HG03520 (cell line): Measurements from ENCODE around the gene TMEM108.
A peak's percentile ranks its signal among the peaks of the same experiment; 100 is the strongest.

Experiments used
- ATAC-seq: cut with Tn5 transposase; IDR thresholded peaks from one replicate; pipeline ENCODE4 v1.9.1; 2021; ENCODE audit warnings: mild to moderate bottlenecking, moderate library complexity; ENCODE audit not compliant: unreplicated experiment

TMEM108 gene

DNA sequence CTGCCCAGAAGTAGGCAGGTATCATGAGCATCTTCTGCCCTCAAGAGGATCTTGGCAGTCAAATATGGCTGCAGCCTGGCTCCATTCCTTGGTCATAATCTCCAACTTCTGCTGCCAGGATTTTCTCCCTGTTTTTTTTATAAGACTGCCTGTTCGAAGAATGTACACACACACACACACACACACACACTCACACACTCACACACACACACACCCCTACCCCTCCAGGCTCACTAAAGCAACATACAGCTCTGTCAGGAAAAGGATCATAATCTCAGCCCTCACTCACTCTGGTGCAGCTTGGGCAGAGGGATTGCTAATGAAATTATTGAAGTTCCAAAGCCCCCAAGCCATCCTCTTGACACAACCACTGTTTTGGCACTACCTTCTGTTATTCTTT, 232.4 kb downstream of the TMEM108 start:
- ATAC-seq = no peak

DNA sequence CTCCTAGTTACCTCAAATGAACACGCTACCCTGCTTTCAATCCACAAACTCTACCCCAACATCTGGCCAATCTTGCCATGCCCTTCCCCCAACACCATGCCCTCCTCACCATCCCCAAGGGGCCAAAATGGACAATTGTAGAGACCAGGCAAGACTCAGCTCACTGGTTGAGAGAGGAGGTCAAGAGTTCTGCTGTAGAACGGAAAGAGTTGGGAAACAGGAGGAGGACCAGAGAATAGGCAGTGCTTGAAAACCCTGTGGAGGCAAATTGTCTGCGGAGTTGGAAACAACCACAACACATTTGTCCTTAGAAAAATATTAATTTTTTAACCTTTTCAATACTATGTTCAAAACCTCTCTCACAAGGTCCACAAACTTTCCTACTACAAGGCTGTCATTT, 232.9 kb downstream of the TMEM108 start:
- ATAC-seq = no peak

DNA sequence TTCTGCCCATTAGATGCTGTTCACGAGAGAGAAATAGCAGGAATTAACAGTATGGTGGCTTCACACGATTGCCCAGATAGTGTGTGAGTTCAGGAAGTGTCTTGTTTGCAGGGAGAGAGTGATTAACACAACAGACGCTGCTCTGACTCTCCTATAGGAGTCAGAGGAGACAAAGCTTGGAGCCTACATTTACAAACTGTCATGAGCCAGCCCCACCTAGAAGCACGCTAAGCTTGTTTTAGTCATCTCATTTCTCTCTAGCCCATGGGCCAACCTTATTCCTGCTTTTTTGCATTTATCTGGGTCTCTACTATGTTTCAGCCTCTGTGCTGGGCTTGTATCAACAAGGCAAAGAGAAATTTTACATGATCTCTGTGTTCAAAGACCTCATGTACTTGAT, 233.3 kb downstream of the TMEM108 start:
- no peak for ATAC-seq

DNA sequence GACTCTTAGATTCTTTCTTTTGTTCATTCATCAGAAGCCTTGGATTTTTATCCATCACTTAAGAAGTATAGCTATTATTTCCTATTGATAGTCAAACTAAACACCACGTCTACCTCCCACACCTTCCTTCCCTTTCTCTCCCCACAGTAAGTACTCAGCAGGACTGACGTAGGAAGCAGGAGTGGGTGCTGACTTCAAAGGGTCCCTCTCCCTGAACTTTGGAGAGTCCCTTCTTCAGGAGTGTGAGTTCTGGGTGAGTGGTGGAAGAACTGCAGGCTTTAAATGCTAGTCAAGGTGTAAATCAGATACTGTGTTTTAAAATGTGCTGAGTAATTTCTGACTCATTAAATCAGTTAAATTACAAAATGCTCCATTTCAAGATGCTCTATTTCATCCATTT, 235.2 kb downstream of the TMEM108 start:
- ATAC-seq = no peak

DNA sequence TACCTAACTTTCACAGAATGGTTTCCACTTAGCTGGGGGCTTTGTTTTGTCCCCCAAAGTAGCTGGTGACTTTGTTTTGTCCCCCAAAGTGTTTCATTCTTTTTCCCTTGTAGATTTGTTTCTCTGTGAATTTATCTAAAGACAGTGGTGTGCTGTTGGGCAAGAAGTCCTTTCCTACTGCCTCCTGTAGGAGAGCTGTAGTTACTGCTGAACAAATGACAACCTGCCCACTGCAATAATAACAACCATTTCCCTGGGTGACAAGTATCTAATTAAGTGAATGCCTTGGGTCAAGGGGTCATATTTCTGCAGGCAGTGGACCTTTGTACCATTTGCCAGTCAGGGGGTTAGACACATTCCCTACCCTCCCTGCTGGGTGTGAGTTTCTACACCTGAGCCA, 236.3 kb downstream of the TMEM108 start:
- ATAC-seq = no peak

DNA sequence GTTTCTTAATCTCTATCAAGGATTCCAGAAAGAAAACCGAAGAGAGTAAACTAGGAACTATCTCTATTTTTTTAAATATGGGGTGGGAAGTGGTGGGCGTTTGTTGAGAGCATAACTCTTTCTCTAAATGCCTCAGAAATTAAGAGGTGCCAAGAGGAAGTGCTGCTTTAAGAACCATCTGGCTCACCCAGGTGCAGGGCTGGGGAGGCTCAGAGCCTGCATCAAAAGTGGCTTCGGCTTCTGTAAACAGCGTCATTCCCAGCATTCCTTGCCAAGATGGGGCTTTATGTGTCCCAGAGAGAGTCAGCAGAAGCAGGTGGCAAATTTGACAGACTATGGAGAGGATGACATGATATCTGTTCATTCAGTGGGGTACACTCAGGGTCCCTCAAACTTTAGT, 238.4 kb downstream of the TMEM108 start:
- ATAC-seq = peak; percentile 65

DNA sequence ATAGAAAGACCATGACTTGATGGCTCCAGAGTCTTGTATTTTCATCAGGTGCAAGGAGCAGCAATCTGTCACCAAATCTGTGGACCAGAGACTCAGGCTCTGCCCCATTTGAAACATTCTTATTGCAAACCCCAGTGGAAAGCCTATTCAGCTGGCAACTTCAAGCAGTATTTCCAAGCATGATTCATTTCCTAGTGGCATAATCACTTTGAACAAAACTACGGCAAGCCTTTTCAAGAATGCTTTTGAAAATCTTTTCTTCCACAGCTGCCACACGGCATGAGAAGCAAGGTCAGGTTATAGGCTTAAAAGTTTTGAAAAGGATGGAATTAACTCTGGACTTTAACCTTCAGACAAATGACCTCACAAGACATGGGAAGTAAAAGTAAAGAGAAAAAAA, 239.6 kb downstream of the TMEM108 start:
- no peak for ATAC-seq

DNA sequence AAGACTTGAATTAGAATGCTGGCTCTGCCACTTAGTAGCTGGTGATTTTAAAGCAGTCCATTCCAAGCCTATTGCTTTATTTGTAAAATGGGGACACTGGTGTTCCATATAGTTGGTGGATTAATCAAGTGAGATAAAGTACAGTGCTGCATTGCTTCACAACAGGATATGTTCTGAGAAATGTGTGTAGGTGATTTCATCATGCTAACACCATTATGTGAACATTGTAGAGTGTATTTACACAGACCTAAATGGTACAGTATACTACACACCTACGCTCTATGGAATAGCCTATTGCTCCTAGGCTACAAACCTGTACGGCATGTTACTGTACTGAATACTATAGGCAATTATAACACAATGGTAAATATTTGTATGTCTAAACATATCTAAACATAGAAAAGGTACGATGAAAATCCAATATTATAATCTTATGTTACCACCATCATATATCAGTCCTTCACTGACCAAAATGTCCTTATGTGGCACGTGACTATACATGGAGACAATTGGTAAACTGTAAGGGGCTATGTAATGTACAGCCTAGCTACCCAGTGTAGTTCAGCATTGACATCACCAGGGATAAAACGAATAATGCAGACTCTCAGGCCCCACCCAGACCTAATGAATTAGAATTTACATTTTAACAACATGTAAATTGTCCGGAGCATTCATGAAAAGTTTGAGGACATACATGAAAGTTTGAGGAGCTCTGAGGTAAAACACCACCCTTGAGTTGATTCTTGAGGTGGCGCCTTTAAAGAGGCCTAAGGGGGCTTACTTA, 240.3 kb downstream of the TMEM108 start:
- ATAC-seq = no peak

DNA sequence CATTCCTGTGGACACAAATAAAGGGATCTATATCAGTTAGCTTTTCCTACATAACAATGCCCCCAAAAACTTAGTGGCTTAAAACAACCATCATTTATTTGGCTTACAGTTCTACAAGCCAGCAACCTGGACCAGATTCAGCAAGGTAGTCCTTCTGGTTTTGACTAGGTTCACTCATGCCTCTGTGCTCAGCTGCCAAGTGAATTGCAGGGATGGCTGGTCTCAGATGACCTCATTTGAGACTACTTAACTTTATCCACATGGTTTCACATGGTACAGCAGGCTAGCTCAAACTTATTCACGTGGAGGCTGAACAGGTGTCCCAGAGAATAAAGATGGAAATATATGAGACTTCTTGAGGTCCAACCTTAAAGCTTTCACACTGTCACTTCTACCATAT, 242.4 kb downstream of the TMEM108 start:
- ATAC-seq = no peak

DNA sequence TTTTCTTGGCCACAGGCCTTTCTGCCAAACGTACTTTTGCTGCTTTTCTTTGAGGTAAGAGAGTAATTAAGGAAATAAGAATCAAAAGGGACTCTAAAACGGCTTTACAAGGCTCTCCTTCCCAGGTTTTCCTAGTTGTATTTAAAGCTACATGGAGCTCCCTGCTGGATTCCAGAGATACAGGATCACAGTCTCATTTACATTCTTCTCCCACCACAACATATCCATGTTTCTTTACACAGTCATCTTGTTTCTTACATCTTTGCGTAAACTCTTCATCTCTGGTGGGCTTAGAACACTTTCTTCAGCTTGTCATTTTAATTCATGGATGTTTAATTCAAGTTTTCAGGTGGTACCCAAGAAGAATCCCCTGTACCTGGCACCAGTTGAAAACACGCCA, 244.0 kb downstream of the TMEM108 start:
- no peak for ATAC-seq

DNA sequence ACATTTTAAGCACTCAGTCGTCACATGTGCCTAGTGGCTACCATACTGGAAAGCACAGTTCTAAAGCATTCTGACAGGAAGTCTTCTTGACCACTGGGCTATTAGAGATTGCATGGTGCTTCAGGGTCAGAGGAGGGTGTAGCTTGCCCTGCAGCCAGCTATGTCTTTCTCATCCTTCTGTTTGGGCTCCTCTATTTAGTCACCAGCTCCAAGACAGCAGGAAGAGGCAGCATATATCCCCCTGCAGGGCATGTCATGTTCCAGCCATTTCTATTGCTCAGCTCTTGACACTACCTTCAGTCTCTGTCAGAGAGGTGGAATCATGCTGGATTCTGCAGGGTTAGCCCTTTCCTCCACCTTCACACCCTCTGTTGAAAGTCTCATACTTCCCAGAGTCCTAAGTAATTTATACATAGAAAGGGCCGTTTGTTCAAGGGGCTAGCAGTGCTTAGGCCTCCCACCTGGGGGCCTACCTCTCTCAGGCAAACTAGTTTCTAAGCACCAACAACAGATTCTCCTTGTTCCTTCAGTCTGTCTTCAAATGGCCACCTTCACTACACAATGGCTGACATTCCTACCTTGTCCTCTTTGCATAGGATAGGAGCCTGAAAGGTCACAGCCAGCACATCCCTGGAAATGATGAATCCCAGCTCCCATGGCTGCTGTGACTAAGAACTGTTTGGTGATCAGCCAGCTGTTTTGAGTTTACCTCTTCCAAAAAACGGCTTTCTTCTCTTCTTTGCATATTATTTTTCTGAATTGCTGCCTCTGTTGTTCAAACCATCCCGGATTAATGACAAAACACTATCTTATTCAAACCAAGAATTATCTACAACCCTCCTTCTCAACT, 246.0 kb downstream of the TMEM108 start:
- ATAC-seq = no peak

DNA sequence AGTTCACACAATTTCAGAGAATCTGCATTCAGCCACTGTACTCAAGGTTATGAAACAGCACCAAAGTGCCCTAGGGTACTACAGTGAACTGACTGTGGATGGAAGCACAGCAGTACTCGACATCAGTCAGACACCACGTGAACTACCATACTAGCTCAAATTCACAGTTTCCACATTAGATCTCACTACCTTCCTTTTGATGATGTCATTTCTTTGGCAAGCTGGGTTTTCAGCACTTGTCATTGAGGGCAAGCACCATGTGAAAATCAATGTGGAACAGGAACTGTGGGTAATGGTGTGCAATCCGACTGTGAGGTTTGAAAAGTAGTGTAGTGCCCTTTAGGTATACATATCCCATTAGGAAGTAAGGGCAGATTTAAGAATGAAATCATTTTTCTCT, 251.1 kb downstream of the TMEM108 start:
- no peak for ATAC-seq

DNA sequence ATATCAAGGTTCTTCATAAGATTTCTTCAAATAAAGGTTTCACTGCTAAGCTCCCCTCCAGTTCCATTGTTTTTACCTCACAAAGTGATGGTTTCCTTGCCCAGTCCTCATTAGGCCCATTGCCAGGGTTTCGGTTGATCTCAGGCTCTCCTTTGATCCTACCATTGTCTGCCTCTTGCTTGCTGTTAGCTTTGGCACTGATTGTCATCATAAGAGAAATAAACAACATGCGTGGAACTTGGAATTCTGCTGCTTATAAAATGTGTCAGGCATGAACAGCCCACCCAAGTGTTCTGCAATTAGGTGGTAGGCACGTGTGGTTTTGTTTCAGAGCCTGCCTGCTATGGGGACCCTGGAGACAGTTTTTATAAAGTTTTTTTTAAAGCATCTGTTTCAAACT, 254.1 kb downstream of the TMEM108 start:
- no peak for ATAC-seq

DNA sequence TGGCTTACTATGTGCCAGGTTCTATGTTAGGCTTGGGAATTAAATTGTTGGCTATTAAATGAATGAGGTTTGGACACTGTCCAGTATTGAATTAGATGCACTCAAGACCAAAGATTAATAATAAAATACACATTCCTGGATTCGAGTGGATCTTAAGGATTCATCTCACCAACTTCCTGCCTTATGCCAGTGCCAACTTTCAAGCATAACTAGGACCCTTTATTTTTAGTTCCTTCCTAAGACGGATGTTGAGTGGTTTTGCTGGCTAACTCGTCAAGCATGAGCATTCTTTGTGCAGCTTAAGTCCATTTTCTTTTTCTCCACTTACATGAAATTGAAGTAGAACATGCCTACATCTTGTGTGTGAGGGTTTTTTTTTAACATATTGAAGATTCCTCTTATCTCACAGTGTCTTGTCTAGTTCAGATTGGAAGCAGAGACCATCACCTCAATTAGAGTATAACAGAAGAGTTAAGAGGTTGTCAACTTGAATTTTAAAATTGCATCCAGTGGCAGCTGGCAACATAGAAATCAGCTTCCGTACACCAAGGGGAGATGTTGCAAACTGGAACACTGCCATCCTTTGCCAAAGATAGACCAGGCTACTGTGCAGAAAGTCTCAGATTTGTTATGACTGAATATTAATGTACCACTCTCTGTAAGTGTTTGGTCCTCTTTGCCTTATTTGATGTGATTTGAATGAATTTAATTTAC, 255.4 kb downstream of the TMEM108 start:
- ATAC-seq = no peak

DNA sequence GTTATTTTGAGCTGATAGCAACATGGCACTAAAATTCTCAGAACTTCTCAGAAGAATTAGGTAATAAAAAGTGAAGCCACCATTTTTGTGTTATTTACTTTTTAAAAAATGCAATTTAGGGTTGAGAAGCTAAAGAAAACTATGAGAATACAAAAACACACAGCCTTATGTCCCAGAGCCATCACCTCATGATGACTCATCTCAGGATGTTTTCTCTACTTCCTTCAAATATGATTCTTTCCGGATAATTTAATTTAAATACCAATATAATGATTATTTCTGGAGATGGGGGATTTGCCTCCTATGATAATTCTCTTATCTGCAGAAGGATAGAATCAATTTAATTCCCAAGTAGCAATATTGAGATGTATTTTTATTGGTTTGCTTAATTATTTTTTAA, 256.1 kb downstream of the TMEM108 start:
- ATAC-seq = no peak

DNA sequence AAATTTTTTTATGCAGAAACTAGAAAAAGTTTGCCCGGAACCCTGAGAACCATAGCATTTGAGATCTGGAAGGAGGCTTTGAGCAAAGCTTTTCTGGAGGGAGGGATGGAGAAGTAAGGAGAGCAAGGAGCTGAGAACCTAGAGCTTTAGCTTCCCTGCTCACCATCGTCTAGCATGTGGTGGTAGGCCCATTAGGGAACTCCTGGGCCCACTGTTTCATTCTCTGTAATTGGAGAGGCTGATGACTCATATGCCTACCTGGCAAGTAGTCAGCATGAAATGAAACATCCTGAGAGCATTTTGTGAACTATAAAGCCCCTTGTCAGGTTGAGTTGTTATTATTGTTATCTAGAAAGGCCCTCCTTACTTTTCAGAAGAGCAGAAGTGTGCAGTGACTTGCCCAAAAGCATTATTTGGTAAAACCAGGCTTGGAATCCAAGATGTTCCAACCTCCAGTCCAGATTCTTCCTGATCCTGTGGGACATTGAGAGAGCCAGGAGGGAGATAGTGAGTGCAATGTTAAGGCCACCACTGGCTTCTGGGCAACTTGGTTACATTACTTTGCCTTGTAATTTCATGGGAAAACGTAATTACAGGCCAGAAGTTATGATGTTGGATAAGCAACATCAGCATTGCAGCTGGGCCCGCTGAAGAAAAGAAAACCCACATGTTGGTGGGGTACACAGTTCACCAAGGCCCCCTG, 257.2 kb downstream of the TMEM108 start:
- peak; percentile 75 for ATAC-seq

DNA sequence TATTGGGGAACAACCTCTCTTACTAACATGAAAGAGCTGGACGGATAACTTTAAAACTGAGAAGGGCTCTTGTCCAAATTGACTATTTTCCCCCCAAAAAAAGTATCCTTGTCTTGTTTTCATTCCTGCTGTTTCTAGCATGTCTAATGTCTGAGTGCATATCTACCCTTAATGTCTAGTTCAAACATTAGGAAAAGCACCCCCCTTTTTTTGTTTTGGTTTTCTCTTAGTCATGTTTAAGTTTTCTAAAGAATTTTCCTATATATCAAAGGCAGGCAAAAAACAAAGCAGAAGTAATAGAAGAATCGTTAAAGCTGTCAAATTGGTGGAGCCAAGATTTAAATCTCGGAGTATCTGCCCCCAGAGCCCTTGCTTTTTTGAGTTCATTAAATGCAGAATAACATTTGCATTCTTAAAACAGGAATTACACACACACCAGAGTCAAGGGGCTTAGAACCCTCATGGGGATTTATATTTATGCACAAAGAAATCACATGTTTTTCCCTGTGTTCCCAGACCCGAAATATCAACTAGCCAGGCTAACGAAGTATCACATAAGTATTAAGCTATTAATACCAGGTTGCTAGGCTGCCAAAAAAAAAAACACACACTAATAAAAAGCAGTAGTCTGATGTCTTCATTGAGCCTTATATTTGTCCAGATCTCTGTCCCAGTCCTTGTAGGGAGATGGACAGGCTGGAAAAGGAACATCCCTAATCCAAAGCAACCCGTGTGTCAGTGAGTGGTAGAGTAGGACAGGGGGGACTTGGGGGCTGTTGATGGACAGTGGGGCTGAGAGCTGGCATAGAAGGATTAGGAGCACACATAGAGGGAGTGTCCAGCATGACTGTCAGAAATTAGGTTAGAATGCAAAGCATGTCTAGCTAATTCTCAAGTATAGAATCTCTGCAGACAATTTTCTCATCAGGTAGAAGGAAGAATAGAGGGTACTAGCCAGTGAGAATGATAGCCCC, 258.0 kb downstream of the TMEM108 start:
- no peak for ATAC-seq

DNA sequence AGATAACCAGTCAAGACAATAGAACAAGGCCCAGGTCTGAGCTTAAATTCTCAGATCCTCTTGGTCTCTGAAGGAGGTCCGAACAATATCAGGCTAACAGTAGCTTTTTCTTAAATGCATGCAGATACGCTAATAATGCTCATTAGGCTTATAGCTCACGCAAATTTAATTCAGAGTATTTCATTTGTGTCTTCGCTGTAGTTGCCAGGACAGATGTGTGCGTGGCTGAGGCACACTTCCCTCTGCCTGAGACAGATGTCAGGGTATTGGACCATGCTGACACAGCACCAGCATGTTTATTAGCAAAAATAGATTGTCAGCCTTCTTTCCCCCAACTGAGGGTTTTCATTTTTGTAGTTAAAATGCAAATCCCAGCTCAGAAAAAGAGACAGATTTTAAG, 258.8 kb downstream of the TMEM108 start:
- ATAC-seq = no peak

DNA sequence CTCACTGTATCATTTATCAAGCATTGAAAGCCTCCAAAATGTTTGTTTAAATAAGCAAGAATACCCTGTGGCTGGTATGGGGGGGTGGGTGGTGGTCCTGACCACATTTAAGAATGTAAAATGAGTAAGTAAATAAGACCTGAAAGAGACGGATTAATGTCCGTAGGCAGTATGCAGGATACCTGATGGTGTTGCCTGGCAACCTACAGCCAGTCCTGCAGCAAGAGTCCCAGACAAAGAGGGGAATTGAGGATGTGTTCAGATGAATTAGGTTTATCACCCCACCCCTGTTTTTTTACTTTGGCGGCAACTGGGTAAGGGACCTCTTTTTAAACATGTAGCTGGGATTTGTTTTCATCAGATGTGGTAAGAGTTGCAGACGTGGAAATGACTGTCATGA, 261.9 kb downstream of the TMEM108 start:
- ATAC-seq = no peak

DNA sequence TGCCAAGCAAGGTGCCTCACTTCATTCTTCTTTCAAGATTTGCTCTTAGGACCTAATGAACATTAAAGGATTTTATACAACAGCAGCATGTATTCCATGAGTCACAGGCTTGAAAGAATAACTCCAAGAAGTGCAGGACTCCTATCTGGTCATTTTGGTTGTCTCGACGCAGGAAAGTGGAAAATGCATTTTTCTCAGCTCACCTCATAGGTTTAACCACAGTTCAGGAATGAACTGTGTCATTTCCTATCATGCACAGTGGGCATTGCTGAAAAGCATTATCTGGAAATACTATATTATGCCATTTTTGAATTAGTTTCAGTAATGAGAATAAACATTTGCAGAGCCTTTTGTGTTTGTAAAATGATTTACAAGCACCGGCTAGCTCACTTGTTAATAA, 263.0 kb downstream of the TMEM108 start:
- no peak for ATAC-seq
